Left renal cortex interstitium (tissue), 4 donors: ENCODE results near the gene ZNF134. TPM values are rescaled to one million over a fixed set of nuclear protein-coding genes. Genes with fewer than 3 reads are reported as not detected.

Source experiments
- polyA plus RNA-seq, 4 donors: library from polyadenylated mRNA; unstranded; fragments of 120-200 nt; gene quantifications; one replicate each; pipeline ENCODE4 v1.2.1, GENCODE V29; 2013; ENCODE audit not compliant: insufficient read length in 4 of 4

ZNF134 gene
- polyA plus RNA-seq, 4 donors, result 25.9 to 29.9 (median 27.3) TPM

Other genes starting within 250 kb of the ZNF134 start
- gene ZNF548, start 224.4 kb upstream of the ZNF134 start, polyA plus RNA-seq, result 10 to 100 TPM; 17.7 to 41.3 (median 22.9) TPM
- 10 to 100 TPM in 3 of 4 donors, 1 to 10 TPM in 1; 8.9 to 16.1 (median 12.8) TPM for gene ZNF17, start 203.1 kb upstream of the ZNF134 start, polyA plus RNA-seq
- 10 to 100 TPM; 10.0 to 17.1 (median 16.1) TPM for gene ZNF749, start 178.9 kb upstream of the ZNF134 start, polyA plus RNA-seq
- gene VN1R1, start 157.1 kb upstream of the ZNF134 start, polyA plus RNA-seq, result 1 to 10 TPM; 1.9 to 7.7 (median 3.7) TPM
- 10 to 100 TPM; 18.8 to 24.2 (median 20.3) TPM for gene ZNF772, start 136.7 kb upstream of the ZNF134 start, polyA plus RNA-seq
- gene ZNF419, start 126.5 kb upstream of the ZNF134 start, polyA plus RNA-seq, result 10 to 100 TPM; 13.0 to 29.3 (median 24.2) TPM
- 10 to 100 TPM; 11.2 to 16.9 (median 12.3) TPM for gene ZNF773, start 114.3 kb upstream of the ZNF134 start, polyA plus RNA-seq
- gene ZNF549, start 86.9 kb upstream of the ZNF134 start, polyA plus RNA-seq, result 10 to 100 TPM; 11.7 to 19.5 (median 14.2) TPM
- gene ZNF550, start 54.4 kb upstream of the ZNF134 start, polyA plus RNA-seq, result 10 to 100 TPM; 18.0 to 26.0 (median 23.0) TPM
- gene ZNF416, start 35.3 kb upstream of the ZNF134 start, polyA plus RNA-seq, result 1 to 10 TPM; 7.9 to 9.4 (median 8.0) TPM
- gene ZIK1, start 30.1 kb upstream of the ZNF134 start, polyA plus RNA-seq, result 10 to 100 TPM; 17.4 to 18.6 (median 18.2) TPM
- 1 to 10 TPM; 4.3 to 6.8 (median 5.5) TPM for gene ZNF530, start 14.4 kb upstream of the ZNF134 start, polyA plus RNA-seq
- gene ZNF211, start 18.9 kb downstream of the ZNF134 start, polyA plus RNA-seq, result 10 to 100 TPM; 24.5 to 49.8 (median 40.5) TPM
- under 1 TPM in 3 of 4 donors, not detected in 1; 0.09 to 0.16 (median 0.11) TPM for gene ZSCAN4, start 54.7 kb downstream of the ZNF134 start, polyA plus RNA-seq
- 10 to 100 TPM; 11.6 to 20.3 (median 14.3) TPM for gene ZNF551, start 67.7 kb downstream of the ZNF134 start, polyA plus RNA-seq
- 10 to 100 TPM; 23.6 to 39.8 (median 30.6) TPM for gene ZNF154, start 95.0 kb downstream of the ZNF134 start, polyA plus RNA-seq
- gene ZNF671, start 113.4 kb downstream of the ZNF134 start, polyA plus RNA-seq, result 10 to 100 TPM; 16.0 to 23.7 (median 19.4) TPM
- gene ZNF776, start 132.6 kb downstream of the ZNF134 start, polyA plus RNA-seq, result 10 to 100 TPM; 32.6 to 44.3 (median 41.2) TPM
- 10 to 100 TPM; 15.8 to 35.0 (median 24.2) TPM for gene ZNF586, start 155.4 kb downstream of the ZNF134 start, polyA plus RNA-seq
- gene ZNF552, start 200.7 kb downstream of the ZNF134 start, polyA plus RNA-seq, result 10 to 100 TPM; 13.8 to 28.8 (median 21.4) TPM
- 10 to 100 TPM; 11.4 to 20.5 (median 14.5) TPM for gene ZNF587B, start 216.1 kb downstream of the ZNF134 start, polyA plus RNA-seq
- 10 to 100 TPM; 16.6 to 47.1 (median 30.6) TPM for gene ZNF587, start 235.6 kb downstream of the ZNF134 start, polyA plus RNA-seq